ENCODE measurements around the gene LRRC71. TPM values are rescaled to one million over a fixed set of nuclear protein-coding genes. Genes with fewer than 3 reads are reported as not detected.

The LRRC71 gene
- total RNA-seq = under 1 TPM in 1 of 4 donors, not detected in 3; 0.40 TPM

DNA sequence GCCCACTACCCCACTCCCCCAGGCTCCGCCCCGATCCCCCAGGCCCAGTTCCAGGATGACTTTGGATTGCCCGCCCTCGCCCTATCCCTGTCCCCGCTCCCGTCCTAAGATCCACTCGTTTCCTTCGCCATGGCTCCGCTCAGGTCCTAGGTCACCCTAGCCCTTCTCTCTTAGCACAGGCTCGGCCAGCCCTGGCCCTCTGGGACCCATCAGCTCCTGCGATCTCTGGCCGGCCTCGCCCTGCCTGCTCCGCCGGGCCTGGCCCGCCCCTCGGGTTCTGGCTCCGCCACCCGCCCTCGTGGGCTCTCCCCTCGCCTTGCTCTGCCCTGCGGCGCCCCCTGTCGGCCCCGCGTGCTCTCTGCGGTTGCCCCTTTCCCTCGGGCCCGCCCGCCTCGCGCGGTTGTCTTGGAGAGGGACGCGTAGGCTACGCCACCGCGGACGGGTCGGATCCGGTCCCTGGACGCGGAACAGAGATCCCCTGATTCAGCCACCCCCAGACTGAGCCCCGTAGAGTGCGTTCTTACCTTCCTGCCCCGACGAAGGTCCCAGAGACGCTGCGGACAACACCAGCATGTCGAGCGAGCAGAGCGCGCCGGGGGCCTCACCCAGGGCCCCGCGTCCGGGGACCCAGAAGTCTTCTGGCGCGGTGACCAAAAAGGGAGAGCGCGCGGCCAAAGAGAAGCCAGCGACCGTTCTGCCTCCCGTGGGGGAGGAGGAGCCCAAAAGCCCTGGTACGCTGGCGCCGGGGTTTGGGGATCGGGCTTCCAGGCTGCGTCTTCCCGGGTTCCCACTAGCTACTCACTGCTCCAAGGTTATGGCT, at the start of gene LRRC71:
Gene LRRC71 (plus strand): TSS at position 400 of the 820 bp plus-strand sequence. CDS start 172 bp downstream, at position 572.
- Histone ChIP-seq H3K4me3 (peak within 1 kb of the TSS in 1 of 2 donors; percentile 31), H3K27me3 (peaks cover 88% of the 10 kb centered on the region), H3K36me3 (peaks cover 0 to 7% of the 10 kb centered on the region in 2 donors), H3K27ac (no peak within 1 kb of the TSS), H3K9me3 (peaks cover 0 to 15% (median 0%) of the 10 kb centered on the region in 3 donors), H3K4me1 (peaks cover 0 to 28% (median 9%) of the 10 kb centered on the region in 3 donors)
- 4 to 13% methylated on average over 10 to 14 of the region's 71 CpGs for WGBS, 2 donors (ENCODE audit: low coverage in 1 of 2)
- no peak for TF ChIP-seq POLR2A (IDR thresholded peaks at IDR 0.05)
- TF ChIP-seq, protein P1, sequence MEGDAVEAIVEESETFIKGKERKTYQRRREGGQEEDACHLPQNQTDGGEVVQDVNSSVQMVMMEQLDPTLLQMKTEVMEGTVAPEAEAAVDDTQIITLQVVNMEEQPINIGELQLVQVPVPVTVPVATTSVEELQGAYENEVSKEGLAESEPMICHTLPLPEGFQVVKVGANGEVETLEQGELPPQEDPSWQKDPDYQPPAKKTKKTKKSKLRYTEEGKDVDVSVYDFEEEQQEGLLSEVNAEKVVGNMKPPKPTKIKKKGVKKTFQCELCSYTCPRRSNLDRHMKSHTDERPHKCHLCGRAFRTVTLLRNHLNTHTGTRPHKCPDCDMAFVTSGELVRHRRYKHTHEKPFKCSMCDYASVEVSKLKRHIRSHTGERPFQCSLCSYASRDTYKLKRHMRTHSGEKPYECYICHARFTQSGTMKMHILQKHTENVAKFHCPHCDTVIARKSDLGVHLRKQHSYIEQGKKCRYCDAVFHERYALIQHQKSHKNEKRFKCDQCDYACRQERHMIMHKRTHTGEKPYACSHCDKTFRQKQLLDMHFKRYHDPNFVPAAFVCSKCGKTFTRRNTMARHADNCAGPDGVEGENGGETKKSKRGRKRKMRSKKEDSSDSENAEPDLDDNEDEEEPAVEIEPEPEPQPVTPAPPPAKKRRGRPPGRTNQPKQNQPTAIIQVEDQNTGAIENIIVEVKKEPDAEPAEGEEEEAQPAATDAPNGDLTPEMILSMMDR (IDR thresholded peaks at IDR 0.05) = peak in 3 of 4 experiments; percentile 62 to 86 (median 79)
- peak; percentile 90 for ATAC-seq

DNA sequence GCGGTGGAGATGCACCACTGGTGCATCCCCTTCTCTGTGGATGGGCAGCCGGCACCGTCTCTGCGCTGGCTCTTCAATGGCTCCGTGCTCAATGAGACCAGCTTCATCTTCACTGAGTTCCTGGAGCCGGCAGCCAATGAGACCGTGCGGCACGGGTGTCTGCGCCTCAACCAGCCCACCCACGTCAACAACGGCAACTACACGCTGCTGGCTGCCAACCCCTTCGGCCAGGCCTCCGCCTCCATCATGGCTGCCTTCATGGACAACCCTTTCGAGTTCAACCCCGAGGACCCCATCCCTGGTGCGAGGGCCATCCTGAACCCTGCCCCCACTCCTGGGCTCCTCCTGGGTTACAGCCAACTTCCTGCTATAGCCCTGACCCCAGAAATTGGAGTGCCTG, 46.8 kb upstream of the LRRC71 start:
- peaks cover 39% of the 10 kb centered on the region for H3K27me3 ChIP-seq
- H3K4me3 ChIP-seq = no peak overlapping the region
- no peaks in the 10 kb centered on the region for H3K9me3 ChIP-seq
- TF ChIP-seq EP300 (IDR thresholded peaks at IDR 0.05) (no peak), POLR2A (IDR thresholded peaks at IDR 0.05) (no peak), POLR2AphosphoS5 (IDR thresholded peaks at IDR 0.05) (no peak)
- TF ChIP-seq, protein P1 (IDR thresholded peaks at IDR 0.05) = no peak
- H3K4me1 ChIP-seq = no peaks in the 10 kb centered on the region
- 100% methylated on average over 3 of the region's 18 CpGs; no CpG with 5 or more reads in 1 of the 2 donors for WGBS, 2 donors (ENCODE audit: low coverage in 1 of 2)
- no peak overlapping the region for H3K27ac ChIP-seq
- ATAC-seq = no peak
- H3K36me3 ChIP-seq = no peaks in the 10 kb centered on the region

DNA sequence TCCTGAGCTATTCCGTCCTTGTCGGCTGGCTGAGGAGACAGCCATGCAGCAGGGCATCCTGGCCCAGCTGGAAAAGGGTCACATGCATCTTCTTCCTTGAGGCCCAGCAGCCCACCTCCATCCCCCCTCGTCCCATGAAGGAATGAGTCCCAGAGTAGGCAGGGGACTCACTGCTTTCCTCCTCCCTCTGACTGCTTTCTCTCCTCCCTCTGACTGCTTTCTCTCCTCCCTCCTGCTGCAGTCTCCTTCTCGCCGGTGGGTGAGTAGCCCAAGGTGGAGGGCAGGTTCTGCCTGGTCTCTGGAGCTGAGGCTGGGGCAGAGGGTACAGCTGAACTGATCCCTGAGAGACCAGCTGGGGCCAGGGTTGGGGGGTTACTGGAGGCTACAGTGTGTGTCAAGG, 46.3 kb upstream of the LRRC71 start:
- ATAC-seq = no peak
- 100% methylated on average over 1 to 2 of the region's 5 CpGs for WGBS, 2 donors (ENCODE audit: low coverage in 1 of 2)

DNA sequence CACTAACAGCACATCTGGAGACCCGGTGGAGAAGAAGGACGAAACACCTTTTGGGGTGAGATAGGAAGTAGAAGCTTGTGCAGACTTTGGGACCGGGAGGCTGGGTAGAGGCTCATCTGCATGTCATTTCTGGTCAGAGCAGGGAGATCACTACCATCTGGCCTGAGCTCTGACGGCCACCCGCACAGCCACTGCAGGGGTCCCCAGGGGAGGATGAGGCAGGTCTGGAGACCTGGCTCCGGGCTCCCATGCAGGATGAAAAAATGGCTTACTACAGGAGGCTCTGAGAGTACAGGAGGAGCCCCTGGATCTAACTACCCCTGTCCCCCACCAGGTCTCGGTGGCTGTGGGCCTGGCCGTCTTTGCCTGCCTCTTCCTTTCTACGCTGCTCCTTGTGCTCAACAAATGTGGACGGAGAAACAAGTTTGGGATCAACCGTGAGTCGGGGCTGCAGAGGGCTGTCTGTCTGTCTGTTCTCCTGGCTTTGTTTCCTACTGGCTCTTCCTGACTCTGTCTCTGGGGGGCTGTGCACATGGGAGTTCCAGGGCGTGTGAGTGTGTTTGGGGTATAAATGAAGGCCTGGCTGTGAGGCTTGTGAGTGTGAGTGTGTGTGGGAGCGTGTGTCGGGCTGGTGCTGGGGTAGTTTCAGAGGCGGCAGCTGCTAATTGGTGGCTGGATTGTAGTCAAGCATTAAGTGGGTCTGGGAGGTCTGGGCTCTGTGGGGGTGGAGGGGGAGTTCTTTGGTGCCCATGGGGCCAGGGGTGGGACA, 45.7 kb upstream of the LRRC71 start:
- WGBS, 2 donors (ENCODE audit: low coverage in 1 of 2) = 90% methylated on average over 4 of the region's 16 CpGs; no CpG with 5 or more reads in 1 of the 2 donors

More for the DNA sequence above, 46.3 kb upstream of the LRRC71 start:
- Histone ChIP-seq H3K4me1 (no peaks in the 10 kb centered on the region), H3K36me3 (no peaks in the 10 kb centered on the region), H3K27me3 (peaks cover 43% of the 10 kb centered on the region), H3K27ac (no peak overlapping the region), H3K4me3 (no peak overlapping the region), H3K9me3 (no peaks in the 10 kb centered on the region)
- TF ChIP-seq POLR2AphosphoS5 (IDR thresholded peaks at IDR 0.05) (no peak), EP300 (IDR thresholded peaks at IDR 0.05) (no peak), POLR2A (IDR thresholded peaks at IDR 0.05) (no peak)
- TF ChIP-seq, protein P1 (IDR thresholded peaks at IDR 0.05) = no peak

DNA sequence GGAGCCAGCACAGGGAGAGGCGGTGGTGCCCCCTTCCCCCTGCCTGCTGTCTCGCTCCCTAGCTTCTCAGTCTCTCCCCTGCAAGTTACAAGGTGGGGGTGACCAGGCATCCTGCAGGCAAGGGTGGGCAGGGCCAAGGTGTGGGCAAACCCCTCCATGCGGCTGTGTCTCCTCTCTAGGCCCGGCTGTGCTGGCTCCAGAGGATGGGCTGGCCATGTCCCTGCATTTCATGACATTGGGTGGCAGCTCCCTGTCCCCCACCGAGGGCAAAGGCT, 45.2 kb upstream of the LRRC71 start:
- no peak overlapping the region for H3K4me3 ChIP-seq
- TF ChIP-seq, protein P1 (IDR thresholded peaks at IDR 0.05) = no peak
- TF ChIP-seq POLR2A (IDR thresholded peaks at IDR 0.05) (no peak), POLR2AphosphoS5 (IDR thresholded peaks at IDR 0.05) (no peak), EP300 (IDR thresholded peaks at IDR 0.05) (no peak)
- no CpG with 5 or more reads among the region's 5 CpGs for WGBS, 2 donors (ENCODE audit: low coverage in 1 of 2)

More for the DNA sequence above, 45.7 kb upstream of the LRRC71 start:
- H3K27me3 ChIP-seq = peaks cover 50% of the 10 kb centered on the region
- no peak for TF ChIP-seq EP300 (IDR thresholded peaks at IDR 0.05)
- H3K4me3 ChIP-seq = no peak overlapping the region
- no peaks in the 10 kb centered on the region for H3K4me1 ChIP-seq
- H3K9me3 ChIP-seq = no peaks in the 10 kb centered on the region
- H3K27ac ChIP-seq = no peak overlapping the region
- H3K36me3 ChIP-seq = no peaks in the 10 kb centered on the region
- ATAC-seq = no peak

More for the DNA sequence above, 45.2 kb upstream of the LRRC71 start:
- H3K27me3 ChIP-seq = peaks cover 53% of the 10 kb centered on the region
- no peaks in the 10 kb centered on the region for H3K9me3 ChIP-seq
- ATAC-seq = no peak
- H3K27ac ChIP-seq = no peak overlapping the region
- H3K36me3 ChIP-seq = no peaks in the 10 kb centered on the region
- no peaks in the 10 kb centered on the region for H3K4me1 ChIP-seq
